GM19025 (cell line): ENCODE measurements around the gene ARSG.
A peak's percentile ranks its signal among the peaks of the same experiment; 100 is the strongest.
"Not testable (repeated sequence)": the region's sequence is repeated elsewhere in the genome, so short reads cannot be mapped to it uniquely, and the experiment has no call there.

ENCODE experiments used
- ATAC-seq: cut with Tn5 transposase; IDR thresholded peaks from one replicate; pipeline ENCODE4 v1.9.1; 2021; ENCODE audit warnings: mild to moderate bottlenecking, low read depth, moderate library complexity; ENCODE audit not compliant: unreplicated experiment

ARSG gene

DNA sequence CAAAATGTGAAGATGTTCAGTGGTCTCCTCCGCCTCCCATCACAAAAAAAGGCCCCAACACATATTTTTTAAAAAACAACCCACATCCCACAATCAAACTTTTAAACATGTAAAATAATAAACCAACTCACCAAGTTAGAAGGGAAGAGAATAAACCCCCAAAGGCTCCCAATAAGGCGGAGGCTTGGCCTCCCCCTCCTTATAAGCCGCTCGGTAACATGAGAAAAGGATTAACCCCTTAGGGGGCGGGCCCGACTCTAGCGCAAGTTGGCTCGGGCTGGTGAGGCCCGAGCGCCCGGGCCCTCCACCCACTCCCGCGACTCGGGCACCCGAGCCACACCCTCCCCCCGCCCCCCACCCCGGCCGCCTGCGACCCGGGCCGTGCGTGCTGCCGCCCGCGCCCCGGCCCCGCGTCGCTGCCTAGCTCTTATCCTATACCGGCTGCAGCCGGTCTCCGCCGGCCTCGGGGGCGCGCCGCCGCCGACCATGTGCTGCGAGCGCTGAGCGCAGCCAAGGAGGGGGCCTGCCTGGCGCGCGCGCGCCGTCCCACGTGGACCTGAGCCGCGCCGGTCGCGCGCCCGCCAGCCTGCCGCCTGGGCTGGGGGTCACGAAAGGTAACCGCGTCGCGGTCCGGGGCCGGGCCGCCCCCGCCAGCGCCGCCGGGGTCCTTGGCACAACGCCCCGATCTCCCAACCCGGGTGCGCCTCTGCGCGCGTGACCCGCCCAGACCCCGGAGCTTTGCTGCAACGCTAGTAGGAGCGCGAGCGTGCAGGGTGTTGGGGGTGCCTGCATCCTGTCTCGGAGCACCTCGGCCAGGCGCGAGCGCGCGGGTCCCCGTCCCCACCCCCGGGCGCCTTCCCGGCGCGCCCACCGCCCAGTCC, at the start of gene ARSG, which contains the start of gene SLC16A6:
Gene ARSG, plus strand, starts transcription at position 541 of the 881 bp plus-strand sequence. CDS start 15,999 bp downstream, outside the sequence.
Gene SLC16A6, minus strand, starts transcription at position 173 of the 881 bp plus-strand sequence. CDS start 12,807 bp downstream, outside the sequence.
- peak; percentile 50 for ATAC-seq

DNA sequence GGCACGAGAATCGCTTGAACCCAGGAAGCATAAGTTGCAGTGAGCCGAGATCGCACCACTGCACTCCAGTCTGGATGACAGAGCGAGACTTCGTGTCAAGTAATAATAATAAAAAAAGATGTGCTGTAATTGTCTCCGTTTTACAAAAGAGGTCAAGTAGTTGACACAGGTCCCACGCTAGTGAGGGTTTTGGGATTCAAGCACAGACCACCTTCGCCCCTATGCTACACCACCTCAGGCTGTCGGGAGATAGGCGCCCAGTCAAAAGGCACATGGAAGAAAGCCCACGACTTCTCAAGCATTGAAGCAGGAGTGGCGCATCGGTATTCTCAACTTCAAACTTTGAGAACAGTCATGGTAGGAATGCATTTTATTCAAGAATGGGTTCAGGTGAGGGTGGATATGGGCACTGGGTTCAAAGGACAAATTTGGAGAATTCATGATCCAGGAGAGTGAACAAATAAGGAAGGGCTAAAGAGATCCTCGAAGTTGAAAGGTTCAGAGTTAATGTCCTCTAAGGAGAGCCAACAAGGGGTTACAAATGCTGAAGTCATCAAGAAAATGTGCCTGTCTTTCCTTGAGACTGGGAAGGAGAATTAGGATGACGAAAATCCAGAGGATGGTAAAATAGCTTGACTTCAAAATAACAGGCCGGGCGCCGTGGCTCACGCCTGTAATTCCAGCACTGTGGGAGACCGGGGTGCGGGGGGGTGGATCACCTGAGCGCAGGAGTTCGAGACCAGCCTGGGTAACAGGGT, 44.8 kb upstream of the ARSG start:
- no peak for ATAC-seq

DNA sequence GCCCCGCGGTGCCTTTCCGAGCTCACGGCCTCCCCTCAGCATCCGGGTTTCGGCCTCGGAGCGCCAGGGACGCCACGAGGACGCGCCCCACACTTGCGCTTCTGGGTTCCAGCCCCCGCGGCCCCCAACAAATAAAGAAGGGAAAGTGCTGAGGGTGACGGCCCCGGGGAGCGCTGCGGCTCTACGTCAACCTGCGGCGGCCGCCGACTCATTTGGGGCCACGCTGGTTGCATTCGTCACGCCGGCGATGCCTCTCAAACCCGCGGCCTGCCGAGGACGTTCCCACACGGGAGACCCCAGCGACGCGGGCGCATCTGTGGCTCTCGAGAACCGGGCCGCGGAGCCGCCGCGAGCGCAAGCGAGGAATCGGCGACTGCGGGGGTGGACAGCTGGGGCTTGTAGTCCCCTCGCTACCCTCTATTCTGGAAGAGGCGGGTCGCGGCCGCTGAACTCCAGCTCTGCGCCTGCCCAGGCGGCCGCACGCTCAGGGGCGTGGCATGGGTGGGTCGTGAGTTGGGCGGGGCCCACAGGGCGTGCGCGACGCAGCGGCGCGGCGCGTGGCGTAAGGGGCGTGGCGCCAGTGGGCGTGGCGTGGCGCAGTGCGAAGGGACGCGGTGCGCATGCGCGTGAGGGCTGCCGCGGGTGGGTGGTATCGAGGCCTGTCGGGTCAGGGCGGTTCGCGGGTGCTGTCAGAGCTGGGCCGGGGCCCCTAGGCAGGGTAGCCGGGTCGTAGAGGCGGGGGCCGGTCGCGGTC, 43.7 kb upstream of the ARSG start, which contains the start of gene AMZ2:
Gene AMZ2, plus strand, starts transcription at position 599 of the 754 bp plus-strand sequence. CDS start 2,145 bp downstream, outside the sequence.
- peak; percentile 90 for ATAC-seq

DNA sequence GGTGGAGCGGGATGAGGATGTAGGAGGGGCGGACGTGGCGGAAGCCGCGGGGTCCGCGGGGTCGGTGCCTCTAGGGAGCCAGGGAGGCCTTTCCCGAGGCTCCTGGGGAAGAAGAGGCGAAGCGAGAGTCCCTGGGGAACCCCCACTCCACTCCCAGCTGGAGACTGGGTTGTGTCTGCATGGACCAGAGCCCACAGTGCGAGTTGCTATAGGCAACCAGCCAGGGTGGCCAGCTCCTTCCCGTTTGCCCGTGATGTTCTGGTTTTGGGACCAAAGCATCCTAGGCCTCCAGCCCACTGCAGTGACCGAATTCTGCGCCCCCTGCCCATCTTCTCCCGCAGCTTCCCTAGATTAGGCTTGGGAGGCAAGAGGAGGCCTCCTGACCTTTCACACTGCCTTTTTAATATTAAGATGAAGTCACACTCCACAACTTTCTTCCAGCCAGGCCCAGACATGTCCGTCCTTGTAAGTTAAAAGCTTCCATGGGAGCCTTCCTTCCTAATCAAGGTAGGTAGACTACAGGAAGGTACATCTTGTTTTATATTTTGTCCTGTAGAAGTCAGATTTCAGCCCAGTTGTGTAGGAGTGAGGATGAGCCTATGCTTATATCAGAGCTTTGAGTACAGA, 43.0 kb upstream of the ARSG start:
- ATAC-seq: peak; percentile 20

DNA sequence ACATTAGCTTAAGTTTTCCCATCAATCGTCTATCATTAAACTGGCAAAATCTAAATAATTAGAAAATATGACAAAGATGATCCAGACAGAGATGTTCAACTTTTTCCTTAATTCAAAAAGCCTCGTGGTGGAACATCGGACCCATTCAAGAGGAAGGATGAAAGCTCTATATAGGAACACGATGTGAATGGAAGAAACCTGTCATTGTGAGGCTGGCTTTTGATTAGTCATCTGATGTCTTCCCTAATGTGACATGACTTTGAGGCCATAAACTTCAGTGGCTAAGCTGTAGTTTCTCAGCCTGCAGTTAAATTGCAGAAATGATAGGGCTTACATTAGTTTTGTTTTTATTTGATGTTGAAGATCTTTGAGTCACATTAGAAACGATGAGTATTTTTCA, 42.4 kb upstream of the ARSG start:
- no peak for ATAC-seq

DNA sequence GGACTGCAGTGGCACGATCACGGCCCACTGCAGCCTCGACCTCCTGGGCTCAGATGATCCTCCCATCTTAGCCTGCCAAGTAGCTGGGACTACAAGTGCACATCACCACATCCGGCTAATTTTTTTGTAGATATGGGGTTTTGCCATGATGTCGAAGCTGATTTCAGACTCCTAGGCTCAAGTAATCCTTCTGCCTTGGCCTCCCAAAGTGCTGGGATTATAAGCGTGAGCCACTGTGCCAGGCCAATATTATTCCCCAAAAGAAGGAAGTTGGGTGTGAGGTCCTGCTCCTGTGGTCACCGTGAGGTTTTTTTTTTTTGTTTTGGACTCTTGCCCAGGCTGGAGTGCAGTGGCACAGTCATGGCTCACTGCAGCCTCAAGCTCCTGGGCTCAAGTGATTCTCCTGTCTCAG, 41.9 kb upstream of the ARSG start:
- ATAC-seq: no peak

DNA sequence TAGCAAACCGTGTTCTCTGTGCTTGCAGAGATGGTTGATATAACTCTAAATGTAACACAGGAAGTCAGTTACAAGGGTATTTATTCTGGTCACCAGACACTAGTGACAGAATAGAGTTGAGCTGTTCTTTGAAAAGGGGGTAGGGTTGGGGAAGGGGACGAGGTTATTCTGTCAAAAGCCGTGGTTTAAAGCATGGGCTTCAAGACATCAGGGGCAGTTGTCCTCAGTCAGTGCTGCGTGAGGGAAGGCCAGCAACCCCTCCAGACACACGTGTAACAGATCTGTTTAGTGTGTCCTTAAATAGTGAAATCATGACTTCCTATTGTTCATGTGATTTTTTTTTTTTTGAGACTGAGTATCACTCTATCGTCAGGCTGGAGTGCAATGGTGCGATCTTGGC, 37.9 kb upstream of the ARSG start:
- not testable (repeated sequence) for ATAC-seq

DNA sequence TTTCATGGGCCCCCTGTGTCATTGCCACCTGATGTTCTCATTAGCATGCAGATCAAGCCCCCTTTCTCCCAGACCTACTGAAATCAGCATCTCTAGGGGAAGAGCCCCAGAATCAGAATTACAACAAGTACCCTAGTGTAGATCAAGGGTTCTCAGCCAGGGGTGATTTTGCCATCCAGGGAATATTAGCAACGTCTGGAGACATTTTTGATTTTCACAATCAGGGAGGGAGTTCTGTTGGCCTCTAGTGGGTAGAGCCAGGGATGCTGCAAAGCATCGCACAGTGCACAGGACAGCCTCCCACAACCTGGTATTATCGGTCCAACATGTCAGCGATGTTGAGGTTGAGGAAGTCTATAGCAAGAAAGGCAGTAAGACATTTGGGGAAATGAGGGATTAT, 36.1 kb upstream of the ARSG start:
- ATAC-seq: no peak

DNA sequence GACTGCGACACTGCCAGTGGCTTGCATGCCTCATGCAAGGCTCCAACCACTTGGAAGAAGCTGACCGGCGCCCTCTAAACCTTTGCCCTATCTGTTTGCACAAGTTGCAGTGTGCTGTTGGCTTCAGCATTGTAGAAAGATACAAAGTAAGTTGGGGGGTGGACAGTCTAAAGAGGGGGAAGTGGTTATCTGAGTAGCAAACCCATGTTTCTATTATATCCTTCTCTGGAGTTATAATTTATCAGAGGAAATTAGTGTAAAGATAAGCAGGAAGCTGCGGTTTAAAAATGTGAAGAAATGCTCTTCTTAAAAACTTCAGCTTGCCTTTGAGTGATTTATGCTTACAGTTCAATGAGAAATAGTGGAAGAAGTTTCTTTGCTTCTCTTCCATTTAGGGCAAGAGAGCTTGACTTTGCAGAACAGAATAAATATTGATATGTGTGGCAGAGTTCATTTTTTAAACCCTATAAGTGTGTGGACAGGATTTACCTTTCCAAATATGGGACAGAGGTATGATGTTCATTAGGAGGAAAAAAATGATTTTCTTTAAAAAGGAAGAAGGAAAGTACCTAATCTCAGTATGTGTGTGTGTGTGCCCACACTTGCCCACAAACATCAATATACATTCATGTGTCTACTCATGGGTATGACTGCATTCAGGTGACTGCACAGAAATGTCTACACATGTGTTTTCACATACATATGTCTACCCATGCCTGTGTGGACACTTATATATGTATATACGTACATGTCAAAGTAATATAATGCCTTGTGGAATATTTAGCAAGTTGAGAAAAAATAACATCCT, 35.4 kb upstream of the ARSG start:
- ATAC-seq: no peak

DNA sequence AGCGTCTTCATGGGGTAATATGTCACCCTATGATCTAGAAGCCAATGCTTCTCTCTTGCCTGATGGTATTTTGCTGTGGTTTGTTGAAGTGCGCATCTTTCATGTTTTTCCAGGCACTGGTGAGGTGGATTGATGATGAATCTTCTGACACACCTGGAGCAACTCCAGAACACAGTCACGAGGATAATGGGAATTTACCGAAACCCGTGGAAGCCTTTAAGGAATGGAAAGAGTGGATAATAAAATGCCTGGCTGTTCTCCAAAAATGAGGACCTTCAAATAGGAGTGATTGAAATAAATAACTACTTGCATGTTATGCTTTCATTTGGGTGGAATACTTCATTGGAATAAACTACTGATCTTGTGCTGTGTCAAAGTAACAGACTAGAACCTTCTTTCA, 34.6 kb upstream of the ARSG start:
- ATAC-seq: not testable (repeated sequence)

DNA sequence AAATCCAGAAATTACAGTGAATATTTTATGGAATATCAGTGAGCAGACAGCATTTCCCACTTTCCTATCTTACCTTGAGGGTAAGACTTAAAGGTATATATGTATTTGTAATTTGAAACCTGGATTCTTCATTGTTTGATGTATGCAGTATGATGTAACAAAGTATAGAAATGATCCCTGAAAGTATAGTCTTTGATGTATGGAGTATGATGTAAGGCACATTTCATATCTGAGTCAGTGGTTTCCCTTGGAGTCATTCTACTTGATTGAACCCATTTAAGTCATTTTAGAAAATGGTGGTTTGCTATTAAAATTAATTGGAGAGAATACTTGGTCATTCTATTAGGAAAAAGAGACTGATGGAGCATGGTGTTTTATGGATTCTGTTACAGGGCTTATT, 33.4 kb upstream of the ARSG start:
- no peak for ATAC-seq

DNA sequence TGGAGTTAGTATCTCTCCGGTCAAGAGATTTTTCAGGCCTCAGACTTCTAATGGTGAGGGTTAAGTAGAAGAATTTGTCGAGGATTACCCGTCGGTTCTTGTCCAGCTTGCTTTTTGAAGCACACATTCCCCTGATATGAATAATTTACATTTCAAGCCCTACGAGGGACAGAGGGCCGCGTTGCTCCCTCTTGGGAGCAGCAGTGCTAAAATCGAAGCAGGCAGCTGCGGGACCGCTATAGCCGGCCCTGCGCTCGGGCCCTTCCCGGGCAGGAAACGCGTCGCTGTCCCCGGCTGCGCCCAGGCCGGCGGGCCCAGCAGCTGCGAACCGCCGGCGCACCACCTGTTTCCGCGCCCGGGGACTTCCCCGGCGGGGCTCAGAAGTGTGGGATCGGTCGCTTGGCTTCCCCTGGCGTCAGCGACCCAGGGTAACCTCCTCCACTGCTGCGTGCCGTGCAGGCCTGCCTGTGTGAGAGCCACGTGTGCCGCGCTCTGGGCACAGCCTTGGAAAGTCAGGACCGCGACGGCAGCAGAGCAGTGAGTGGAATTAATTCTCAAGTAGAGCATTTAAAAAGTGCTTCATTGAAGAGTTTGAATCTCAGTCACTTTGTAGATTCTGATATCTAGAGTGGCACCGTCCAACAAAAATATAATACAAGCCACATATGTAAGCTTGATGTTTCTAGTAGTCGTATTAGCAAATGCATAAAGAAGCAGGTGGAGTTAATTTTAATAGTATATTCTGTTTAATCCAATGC, 32.2 kb upstream of the ARSG start:
- ATAC-seq: peak; percentile 91

DNA sequence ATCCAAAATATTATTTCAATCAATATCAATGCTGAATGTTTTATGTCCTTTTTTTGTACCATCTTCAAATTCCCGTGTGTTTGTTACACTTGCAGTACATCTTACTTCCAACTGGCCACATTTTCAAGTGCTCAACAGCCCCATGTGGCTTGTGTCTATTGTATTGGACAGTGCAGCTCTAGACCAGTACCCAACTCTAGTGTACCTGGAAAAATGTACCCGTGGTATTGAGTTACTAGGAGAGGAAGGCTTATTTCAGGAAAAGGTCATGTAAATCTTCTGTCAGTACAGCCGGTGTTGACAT, 31.7 kb upstream of the ARSG start:
- not testable (repeated sequence) for ATAC-seq

DNA sequence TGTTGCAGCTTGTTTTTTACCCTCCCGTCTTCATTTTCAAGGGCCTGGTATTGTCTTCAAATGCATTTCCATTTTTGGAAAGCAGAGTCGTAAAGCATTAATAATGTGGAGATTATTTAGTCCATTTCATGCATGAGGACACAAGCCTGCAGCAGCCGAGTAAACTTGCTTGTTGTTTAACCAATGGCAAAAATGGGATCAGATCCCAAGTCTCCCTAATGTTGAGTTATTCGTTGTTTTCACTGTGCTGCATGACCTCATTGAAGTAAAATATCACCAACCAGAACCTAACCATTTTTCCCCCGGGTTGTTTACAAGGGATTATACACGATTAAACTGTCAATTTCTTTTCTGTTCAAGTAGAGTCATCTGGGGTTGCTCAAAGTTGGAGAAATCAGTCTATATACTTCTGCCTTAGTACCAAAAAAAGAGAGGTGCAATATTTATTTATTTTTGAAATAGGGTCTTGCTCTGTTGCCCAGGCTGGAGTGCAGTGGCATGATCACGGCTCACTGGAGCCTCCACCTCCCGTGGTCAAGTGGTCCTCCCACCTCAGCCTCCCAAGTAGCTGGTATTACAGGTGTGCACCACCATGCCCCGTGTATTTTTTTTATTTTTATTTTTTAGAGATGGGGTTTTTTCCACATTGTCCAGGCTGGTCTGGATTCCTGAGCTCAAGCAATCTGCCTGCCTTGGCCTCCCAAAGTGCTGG, 31.1 kb upstream of the ARSG start:
- ATAC-seq: no peak

DNA sequence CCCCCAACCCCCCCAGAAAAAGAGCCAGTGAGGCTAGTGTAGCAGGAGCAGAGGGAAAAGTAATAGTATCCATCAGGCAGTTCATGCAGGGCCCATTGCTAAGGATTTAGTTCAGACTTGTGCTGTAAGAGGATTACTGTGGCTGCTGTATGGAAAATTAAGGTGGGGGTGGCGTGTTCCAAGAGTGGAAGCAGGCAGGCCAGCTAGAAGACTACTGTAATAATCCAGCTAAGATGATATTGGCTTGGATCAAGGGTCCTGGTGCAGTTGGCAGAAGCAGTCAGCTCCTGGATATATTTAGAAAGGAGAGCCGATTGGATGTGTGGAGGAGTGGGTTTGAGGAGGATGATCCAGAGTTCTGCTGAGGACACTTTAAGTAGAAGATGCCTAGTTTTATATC, 28.8 kb upstream of the ARSG start:
- ATAC-seq: not testable (repeated sequence)

DNA sequence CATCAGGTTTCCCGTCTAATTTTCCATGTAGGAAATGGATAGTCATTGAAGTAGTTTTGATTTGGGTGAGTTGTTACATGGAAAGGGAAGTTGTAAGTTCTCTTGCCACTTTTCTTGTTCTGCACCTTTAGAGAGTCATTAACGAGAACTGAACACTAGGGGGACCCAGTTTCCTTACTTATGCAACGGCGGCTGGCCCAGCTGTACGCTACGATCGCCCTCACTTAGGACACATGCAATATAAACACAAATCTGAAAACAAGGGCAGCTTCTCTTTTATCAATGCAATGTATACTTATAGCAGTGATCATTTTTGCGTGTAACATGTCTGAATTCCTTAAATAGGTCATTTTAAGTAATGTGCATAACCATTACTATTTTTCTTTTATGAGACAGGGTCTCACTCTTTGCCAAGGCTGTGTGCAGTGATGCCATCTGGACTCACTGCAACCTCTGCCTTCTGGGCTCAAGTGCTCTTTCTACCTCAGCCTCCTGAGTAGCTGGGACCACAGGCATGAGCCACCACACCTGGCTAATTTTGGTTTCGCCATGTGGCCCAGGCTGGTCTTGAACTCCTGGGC, 28.1 kb upstream of the ARSG start:
- not testable (repeated sequence) for ATAC-seq

DNA sequence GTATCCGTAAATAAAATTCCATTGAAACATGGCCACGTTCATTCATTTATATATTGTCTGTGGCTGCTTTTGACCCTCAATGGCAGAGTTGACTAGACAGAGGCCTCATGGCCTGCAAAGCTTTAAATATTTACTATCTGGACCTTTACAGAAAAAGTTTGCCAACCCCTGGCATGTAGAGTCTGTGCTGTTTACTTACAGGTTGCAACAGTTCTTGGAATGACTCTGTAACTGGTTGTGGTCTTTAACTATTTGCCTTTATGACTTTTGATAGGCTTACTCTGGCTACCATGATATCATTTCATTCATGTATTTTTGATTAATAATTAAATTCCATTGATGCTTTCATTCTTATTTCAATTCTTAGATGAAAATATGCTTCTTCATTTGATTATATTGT, 25.5 kb upstream of the ARSG start:
- not testable (repeated sequence) for ATAC-seq

DNA sequence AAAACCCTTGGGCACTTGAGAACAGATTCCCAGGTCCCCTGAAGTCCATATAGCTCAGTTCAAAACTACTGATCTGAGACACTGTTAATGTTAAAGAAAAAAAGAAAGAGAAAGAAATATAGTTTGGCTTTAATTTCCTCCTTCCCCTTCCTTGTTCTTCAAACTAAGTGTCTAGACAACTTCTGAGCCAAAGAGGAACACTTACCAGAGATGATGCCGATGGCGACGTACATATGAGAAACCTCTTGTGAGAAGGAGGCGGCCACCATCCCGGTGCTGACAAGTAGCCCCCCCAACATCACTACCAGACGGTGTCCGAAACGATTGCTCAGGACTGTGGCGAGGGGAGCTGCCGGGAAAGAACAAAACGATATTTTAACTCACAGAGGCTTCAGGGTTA, 17.6 kb upstream of the ARSG start:
- no peak for ATAC-seq
